DMS79 (cell line): ENCODE measurements around the gene CD200R1.
"Not testable (repeated sequence)": the region's sequence is repeated elsewhere in the genome, so short reads cannot be mapped to it uniquely, and the experiment has no call there.

Source experiments
- DNase-seq: peaks from one replicate; lab custom pipeline; 2025; lab: John Stamatoyannopoulos, UW

CD200R1 gene

DNA sequence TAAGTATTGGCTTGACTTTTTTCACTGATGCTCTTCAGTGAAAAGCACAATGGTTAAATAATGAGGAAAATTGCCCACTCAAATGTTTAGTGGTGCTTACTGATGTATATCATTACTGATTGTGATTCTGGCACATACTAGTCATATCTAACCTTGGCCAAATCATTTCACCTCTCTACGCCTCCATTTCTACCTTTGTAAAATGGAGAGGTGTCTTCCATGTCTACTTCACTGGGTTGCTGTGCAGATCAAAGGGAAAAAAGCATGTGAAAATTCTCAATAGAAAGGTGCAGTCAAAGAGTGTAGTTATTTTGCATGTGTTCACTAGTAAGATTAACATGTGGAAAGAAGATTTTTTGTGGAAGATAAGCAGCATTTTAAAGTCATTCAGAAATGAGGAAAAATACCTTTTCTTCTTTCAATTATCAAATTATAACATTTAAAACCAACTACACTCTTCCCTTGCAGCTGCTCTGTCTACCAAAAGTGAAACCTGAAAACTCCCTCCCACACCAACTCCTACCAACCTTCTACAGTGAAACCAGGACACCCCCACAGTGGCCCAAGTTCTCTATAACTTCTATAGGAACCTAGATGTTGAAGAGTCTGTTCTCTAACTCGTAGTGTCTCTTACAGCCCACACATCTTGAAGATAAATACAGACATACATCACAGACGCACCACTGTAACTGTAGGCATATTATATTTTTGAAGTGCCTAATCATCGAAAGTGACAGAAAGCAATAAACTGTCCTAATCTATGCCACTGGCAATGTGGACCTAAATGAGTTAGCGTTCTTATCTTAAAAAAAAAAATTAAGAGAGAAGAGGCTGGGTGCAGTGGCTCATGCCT is 1.4 kb downstream of the CD200R1 start:
- DNase-seq = no peak

DNA sequence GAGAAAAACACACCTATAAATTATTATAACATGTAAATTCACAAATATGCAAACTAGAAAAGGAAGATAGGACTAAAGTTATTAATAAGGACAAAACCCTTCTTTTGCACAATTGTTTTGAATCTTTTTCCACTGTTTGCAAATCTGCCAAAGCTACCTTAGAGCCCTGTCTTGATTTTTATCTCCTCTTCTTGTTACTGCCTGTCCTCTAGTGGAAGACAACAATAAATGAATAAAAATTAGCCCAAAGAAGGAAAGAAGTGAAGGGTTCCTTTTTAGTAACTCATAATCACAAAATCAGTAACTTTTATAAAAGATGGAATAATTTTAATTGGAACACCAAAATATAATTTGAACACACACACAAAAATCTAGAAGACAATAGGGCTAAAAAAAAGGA is 2.7 kb downstream of the CD200R1 start:
- no peak for DNase-seq

DNA sequence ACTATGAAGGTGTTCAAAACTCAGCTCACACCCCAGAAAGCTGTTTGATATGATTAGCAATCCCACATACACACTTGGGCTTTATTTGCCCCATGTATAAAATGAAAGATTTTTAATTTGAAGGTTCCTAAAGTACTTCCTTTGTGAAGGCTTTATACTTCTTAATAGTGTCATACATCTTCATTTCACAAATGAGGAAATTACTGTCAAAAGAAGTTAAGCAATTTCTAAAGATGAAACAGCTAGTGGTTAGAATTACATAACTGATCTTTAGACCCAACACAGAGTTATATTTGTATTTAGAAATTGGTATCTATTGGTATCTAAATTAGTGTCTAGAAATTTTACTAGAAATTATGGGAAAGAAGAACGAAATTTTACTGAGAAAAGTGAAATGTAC is 7.1 kb downstream of the CD200R1 start:
- no peak for DNase-seq

DNA sequence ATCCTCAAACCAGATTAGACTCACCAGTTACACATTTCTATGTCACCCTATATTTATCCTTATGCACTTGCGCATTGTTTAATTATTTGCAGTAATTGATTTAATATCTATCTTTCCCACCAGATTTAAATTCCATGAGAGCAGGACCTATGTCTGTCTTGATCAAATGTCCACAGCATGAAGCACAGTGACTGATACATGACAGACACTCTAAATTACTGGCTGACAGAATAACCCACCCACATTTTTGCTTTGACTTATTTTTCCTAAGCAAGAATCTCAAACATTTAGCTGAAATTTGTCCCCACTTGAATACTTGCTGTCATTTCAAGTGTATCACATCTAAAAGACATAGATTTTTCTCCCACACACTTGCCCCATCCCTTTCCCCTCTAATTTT is 7.5 kb downstream of the CD200R1 start:
- DNase-seq = no peak

DNA sequence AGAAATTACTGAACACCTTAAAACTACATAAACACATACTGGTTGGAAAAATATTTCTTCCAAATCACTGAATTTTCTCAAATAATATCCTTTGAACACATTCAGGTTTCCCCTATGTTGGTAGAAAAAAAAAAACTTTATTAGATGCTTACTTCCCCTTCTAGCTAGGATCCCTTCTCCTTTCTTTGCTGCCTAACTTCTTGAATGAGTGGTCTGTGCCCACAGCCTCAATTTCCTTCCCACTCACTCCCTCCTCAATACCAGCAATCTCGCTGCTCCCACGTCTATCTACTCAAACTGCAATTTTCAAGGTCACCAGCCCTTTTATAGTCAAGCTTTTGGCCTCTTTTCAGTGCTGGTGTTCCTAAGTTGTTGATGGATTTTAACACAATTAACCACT is 8.3 kb downstream of the CD200R1 start:
- DNase-seq = no peak

DNA sequence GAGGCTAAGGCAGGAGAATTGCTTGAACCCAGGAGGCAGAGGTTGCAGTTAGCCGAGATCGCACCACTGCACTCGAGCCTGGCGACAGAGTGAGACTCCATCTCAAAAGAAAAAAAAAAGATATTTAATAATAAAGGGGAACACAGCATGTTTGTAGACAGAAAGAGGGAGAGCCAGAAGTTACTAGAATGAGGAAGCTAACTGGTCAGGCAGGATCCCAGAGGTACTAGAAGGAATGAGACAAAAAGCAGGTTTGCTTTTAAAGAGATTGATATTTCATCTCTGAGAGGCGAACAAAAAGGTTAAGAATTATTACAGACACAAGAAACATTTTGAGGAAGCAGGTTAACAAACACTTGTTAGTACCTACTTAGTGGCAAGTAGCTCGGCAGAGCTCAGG is 9.2 kb downstream of the CD200R1 start:
- DNase-seq = no peak

DNA sequence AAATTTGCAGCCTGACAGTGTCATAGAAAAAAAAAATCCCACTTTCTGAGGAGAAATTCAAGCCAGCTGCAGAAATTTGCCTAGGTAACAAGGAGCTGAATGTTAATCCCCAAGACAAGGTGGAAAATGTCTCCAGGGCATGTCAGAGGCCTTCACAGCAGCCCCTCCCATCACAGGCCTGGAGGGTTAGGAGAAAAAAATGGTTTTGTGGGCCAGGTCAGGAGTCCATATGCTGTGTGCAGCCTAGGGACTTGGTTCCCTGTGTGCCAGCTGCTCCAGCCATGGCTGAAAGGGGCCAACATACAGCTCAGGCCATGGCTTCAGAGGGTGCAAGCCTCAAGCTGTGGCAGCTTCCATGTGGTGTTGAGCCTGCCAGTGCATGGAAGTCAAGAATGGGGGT is 11.2 kb downstream of the CD200R1 start:
- DNase-seq = no peak

DNA sequence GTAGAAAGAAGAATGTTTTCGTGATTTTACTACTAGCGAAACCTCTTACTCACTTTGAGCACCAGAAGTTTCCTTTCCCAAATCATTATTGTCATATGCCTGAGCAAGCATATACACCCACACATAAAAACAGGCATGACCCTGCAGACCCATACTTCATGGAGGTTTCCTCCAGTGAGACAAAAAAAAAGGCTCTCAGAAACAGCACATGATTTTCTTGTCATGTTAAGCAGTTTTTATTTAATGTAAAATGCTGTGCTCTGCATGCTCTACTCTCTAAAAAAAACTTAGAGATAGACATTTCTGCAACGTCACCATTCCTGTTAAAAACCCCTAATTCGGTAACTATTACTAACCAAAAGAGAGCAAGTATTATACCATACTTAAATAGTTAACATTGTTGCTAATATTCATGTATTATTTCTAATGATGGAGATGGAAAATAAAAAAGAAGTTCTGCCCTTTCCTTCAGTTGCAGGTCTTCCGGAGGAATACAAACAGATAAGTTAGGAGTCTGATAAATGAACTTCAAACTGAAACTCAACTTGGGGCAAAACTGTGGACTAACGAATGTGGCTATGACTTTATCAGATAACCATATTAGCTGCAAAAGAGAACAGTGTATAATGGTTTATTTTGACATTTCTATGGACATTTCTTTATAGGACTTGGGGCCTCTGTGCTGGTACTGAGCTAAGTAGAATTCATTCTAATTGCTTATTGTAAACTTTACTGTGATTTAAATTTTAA is 15.9 kb downstream of the CD200R1 start:
- DNase-seq = no peak

DNA sequence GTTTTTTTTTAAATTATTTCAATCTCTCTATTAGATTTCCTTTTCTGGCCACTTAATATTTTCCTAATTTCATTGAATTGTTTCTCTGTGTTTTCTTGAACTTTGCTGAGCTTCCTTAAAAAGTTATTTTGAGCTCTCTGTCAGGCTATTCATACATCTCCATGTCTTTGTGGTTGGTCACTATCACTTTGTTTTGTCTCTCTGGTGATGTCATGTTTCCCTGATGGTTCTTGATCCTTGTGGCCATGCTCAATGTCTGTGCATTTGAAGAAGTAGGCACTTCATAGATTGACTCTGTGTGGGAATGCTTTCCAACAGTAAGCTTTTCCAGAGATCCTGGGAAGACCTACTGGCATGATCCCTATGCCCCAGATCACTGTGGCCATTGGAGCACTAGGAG is 18.6 kb downstream of the CD200R1 start:
- DNase-seq = no peak

DNA sequence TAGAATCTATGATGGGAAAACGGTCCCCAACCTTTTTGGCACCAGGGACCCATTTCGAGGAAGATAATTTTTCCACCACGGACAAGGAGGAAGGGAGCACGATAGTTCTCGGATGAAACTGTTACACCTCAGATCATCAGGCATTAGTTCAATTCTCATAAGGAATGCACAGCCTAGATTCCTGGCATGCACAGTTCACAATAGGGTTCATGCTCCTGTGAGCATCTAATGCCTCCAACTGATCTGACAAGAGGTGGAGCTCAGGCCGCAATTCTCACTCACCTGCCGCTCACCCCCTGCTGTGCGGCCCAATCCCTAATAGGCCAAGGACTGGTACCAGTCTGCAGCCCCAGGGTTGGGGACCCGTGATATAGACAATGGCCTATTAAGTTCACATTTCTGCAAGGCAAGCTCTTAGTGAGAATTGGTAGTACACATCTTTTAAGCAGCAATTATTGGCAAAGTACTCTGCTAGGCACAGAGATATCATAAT is 26.5 kb downstream of the CD200R1 start:
- DNase-seq = no peak

DNA sequence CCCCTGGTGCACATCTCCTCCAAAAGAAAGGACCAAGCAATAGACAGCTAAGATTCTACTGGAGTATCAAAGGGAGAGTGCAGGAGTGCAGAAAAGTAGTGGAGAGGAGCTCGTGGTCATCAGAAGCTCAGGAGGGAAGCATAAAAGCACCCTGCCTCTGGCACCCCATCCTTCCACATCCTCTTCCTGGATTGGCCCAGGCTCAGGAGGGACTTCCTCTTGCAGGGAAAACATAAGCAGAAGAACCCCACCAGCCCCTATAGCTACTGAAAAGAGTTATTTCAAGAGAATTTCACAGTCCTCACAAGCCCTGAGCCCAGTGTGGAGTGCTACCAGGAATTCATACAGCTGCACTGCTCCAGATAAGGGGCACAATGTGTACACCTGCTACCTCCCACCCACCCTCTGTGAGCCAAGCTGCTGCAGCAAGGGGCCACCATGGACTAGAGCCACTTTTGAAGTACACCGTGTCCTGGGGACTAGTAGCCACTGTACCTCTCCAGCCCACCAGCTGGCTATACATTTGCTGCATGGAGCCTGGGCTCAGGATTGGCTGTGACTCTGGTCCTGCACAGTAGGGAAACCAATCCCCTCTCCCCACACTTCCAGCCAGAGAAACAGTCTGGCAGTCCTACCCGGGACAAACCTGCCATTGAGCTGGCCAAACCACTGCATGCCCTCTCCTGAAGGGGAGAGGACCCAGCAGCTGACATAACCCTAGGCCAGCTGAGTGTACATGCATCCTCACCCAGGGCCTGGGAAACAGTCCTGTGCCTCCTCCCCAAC is 43.0 kb downstream of the CD200R1 start:
- no peak for DNase-seq

DNA sequence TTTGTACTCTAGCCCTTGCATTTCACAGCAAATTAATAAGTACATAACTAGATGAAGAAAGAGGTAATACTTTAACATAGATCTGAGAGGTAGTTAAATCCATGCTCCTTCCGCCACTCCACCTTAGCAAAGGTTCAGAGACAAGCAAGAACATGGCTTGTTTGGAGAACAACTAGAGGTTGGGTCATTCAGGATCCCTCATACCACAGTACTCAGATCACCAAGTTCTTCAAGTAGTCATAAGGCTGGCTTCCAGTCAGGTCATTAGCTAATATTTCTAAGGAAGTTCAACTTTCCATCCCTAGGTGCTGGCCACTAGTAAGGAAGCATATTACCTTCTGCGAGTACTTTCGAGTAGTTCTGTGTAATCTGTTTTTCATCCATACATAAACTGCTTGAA is 44.1 kb downstream of the CD200R1 start:
- DNase-seq = no peak

DNA sequence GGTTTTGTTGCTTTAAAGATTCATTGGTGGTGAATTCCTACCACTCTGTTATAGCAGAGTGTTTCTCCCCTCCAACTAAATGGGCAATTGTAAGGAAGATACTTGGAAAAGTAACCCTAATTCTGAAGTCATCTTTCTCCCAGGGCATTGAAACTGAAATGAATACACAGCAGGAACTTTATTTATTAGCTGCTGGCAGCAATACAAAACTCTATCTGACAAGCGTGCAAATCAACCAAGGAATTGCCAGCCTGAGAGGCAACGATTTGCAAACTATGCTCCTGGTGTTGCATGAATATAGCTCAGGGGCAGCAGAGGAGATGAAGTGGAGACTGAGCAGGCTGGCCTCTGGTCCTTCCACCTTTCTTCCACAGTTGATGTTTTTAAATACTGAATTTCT is 48.9 kb downstream of the CD200R1 start:
- DNase-seq = no peak

DNA sequence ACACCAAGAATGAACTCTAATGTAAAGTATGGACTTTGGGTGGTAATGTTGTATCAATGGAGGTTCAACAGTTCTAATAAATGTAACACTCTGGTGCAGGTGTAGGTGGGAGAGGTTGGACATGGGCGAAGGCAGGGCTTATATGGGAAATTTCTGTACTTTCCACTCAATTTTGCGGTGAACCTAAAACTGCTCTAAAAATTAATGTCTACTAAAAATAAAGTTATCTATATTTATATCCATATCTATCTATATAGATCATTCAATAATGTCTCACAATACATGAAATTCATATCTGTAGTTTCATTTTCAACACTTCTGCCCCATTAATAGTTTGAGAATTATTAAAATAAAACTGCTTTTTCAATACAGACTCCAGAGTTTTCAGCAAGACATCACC is 49.3 kb downstream of the CD200R1 start:
- DNase-seq = no peak

DNA sequence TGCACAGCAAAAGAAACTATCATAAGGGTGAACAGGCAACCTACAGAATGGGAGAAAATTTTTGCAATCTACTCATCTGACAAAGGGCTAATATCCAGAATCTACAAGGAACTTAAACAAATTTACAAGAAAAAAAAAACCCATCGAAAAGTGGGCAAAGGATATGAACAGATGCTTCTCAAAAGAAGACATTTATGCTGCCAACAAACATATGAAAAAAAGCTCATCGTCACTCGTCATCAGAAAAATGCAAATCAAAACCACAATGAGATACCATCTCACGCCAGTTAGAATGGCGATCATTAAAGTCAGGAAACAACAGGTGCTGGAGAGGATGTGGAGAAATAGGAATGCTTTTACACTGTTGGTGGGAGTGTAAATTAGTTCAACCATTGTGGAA is 55.4 kb downstream of the CD200R1 start:
- not testable (repeated sequence) for DNase-seq

DNA sequence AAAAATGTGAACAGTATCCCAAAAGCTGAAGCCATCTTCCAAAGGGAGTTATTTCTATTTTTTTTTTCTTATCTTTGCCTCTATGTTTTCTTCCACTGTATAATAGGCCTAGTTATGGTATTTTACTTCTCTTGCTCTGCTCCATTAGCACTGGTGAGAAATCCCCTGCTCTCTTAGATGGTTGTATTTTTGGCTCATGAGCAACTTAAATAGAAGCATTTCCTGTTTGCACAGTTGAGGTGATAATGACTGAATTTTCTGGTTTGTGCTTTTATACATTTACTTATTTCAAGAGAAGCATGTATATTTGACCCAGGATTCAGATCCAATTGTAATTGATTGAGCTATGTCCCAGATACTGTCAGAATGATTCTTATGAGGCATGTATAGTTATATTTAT is 66.7 kb downstream of the CD200R1 start:
- no peak for DNase-seq

DNA sequence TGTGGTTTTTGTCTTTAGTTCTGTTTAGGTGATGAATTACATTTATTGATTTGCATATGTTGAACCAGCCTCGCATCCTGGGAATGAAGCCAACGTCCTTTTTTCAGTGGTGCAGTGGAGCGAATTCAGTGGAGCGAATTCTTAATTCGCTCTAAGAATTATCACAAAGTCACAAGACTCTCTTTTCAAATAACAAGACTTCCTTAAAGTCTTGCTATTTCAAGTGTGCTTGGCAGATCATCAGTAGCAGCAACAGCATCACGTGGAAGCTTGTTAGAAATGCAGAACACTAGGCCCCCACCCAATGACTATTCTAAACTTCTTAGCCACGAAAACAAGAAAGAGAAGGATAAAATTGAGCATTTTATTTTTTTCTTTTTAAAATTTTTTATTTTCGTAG is 70.1 kb downstream of the CD200R1 start:
- DNase-seq = no peak

DNA sequence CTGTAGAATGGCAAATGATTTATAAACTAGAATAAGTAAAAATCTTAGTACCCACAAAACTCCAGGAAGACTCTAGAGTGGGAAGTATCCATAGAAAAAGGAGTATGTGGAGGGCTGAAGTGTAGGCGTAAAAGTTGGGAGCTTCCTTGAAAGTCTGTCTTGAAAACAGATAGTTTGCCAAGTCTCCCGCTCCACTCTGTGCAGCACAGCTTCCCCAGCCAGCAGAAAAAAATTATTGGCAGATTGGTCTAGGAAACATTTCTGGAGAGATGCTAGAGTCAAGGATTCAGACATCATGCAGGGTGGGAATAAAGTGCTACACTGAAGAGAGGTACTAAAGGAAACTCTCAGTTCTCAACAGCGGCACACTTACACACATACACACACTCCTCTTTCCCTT is 74.8 kb downstream of the CD200R1 start:
- no peak for DNase-seq

DNA sequence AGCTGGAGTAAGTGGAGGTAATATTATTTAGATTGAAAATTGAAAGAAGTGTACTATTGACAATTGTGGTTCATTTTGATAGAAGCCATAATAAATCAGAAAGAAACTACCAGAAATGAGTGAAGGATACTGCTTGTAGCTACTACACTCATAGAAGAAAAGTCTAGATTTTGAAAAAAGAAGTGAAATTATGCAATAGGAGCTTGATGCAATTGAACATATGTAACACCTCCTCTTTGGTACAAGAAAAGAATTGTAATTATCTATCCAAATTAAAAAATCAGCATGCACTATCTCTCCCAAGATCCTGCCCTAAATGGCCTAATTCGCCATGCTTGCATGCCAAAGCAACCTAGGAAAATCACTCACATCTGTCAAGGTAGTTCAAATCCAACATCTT is 77.1 kb downstream of the CD200R1 start:
- DNase-seq = no peak

DNA sequence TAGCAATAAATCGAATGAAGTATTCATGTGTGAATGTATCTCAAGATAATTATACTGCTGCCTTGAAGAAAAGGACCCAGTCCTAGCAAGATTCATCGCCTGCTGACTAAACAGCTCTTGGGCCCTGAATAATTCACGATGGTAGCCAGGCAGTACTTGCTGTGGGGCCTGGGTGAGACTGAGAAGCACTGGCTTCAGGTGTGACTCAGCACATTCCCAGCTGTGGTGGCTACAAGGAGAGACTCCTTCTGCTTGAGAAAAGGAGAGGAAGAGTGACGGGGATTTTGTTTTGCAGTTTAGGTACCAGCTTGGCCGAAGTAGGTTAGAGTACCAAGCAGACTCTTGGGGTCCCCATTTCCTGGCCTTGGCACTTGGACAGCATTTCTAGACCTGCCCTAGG is 80.6 kb downstream of the CD200R1 start:
- DNase-seq = no peak

DNA sequence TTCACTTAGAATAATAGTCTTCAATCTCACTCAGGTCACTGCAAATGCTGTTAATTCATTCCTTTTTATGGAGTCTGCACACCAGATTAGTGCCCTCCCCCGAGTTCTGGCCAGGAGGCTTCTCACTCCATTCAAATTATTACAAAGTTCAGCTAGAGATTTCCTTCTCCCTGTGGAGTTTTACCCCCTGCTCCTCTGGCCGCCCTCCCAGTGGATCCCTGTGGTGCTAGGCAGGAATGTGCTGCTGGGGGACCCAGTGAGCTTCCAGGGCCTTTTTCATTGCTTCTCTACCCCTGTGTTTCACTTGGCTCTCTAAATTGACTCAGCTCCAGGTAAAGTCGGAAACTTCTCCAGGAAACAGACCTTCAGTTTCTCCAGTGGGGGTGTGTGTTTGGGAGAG is 85.5 kb downstream of the CD200R1 start:
- no peak for DNase-seq

DNA sequence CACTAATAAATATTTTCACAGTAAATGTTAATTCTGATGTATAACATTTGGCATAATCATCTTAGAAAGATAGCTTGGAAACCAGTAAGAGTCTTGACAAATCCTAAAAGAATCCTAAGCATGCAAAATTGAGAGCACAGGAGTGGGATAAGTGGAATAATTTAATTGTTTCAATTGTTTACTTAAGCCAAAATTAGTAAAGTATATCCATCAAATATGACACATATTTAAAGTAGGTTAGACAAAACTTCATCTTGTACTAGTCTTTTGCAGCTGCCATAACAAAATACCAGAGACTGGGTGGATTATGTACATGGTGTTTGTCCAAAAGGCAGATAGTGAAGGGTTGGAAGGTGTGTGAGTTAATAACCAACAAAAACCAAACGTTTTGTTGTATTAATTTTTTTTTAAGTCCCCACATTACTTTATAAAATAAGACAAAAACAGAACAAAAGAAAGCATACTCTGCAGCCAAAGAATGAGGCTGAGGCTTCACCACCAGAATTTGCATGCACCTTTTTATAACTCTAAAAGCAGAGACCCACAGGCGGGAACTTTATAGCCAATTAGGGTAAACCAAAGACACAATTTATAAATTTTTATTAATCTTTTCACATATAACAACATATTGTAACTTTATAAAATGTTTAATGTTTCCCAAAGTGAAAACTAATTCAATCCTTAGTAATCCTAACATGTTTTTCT is 86.4 kb downstream of the CD200R1 start:
- DNase-seq = no peak
